ENCODE data around the gene IFT20.
A peak's percentile ranks its signal among the peaks of the same experiment; 100 is the strongest.

The IFT20 gene

GRCh38 chr17:28363776-28364650 is 28.7 kb upstream of the IFT20 start:
- no peaks in the 10 kb centered on the region for H3K9me3 ChIP-seq (ENCODE audit: control insufficient read depth in 2 of 2, low read length in 2 of 2)
- no peak overlapping the region for H3K27ac ChIP-seq (ENCODE audit: low read depth in 2 of 2, low read length in 2 of 2)
- no peaks in the 10 kb centered on the region for H3K27me3 ChIP-seq (ENCODE audit: control insufficient read depth in 2 of 2, insufficient read depth in 2 of 2, low read length in 2 of 2)
- no peak overlapping the region for H3K4me3 ChIP-seq (ENCODE audit: low read length in 2 of 2)
- no peaks in the 10 kb centered on the region for H3K4me1 ChIP-seq (ENCODE audit: control insufficient read depth in 2 of 2, insufficient read depth in 2 of 2, low read length in 2 of 2)
- peaks cover 32 to 48% of the 10 kb centered on the region in 2 donors for H3K36me3 ChIP-seq (ENCODE audit: control insufficient read depth in 2 of 2, insufficient read depth in 2 of 2, low read length in 2 of 2)
- H3K9ac ChIP-seq (ENCODE audit: low read depth in 1 of 2, low read length in 2 of 2), result no peak overlapping the region

GRCh38 chr17:28363186-28363585 is 27.9 kb upstream of the IFT20 start:
- no peak overlapping the region for H3K27ac ChIP-seq (ENCODE audit: low read depth in 2 of 2, low read length in 2 of 2)
- peaks cover 3 to 4% of the 10 kb centered on the region in 2 donors for H3K4me1 ChIP-seq (ENCODE audit: control insufficient read depth in 2 of 2, insufficient read depth in 2 of 2, low read length in 2 of 2)
- no peak overlapping the region for H3K9ac ChIP-seq (ENCODE audit: low read depth in 1 of 2, low read length in 2 of 2)
- H3K27me3 ChIP-seq (ENCODE audit: control insufficient read depth in 2 of 2, insufficient read depth in 2 of 2, low read length in 2 of 2), result no peaks in the 10 kb centered on the region
- H3K36me3 ChIP-seq (ENCODE audit: control insufficient read depth in 2 of 2, insufficient read depth in 2 of 2, low read length in 2 of 2), result peaks cover 32 to 48% of the 10 kb centered on the region in 2 donors
- no peak overlapping the region for H3K4me3 ChIP-seq (ENCODE audit: low read length in 2 of 2)
- no peaks in the 10 kb centered on the region for H3K9me3 ChIP-seq (ENCODE audit: control insufficient read depth in 2 of 2, low read length in 2 of 2)

- peaks cover 12 to 17% of the 10 kb centered on the region in 2 donors for H3K4me1 ChIP-seq (ENCODE audit: control insufficient read depth in 2 of 2, insufficient read depth in 2 of 2, low read length in 2 of 2)
- H3K9me3 ChIP-seq (ENCODE audit: control insufficient read depth in 2 of 2, low read length in 2 of 2), result no peaks in the 10 kb centered on the region
- H3K9ac ChIP-seq (ENCODE audit: low read depth in 1 of 2, low read length in 2 of 2), result peak overlapping the region; percentile 62 to 77
- H3K27me3 ChIP-seq (ENCODE audit: control insufficient read depth in 2 of 2, insufficient read depth in 2 of 2, low read length in 2 of 2), result no peaks in the 10 kb centered on the region
- H3K36me3 ChIP-seq (ENCODE audit: control insufficient read depth in 2 of 2, insufficient read depth in 2 of 2, low read length in 2 of 2), result peaks cover 33 to 52% of the 10 kb centered on the region in 2 donors
- H3K4me3 ChIP-seq (ENCODE audit: low read length in 2 of 2), result peak overlapping the region; percentile 76 to 91
- peak overlapping the region in 1 of 2 donors; percentile 52 for H3K27ac ChIP-seq (ENCODE audit: low read depth in 2 of 2, low read length in 2 of 2)
Measured at GRCh38 chr17:28357901-28358197, 22.6 kb upstream of the IFT20 start.

- no peaks in the 10 kb centered on the region for H3K27me3 ChIP-seq (ENCODE audit: control insufficient read depth in 2 of 2, insufficient read depth in 2 of 2, low read length in 2 of 2)
- H3K4me1 ChIP-seq (ENCODE audit: control insufficient read depth in 2 of 2, insufficient read depth in 2 of 2, low read length in 2 of 2), result peaks cover 12 to 17% of the 10 kb centered on the region in 2 donors
- H3K9me3 ChIP-seq (ENCODE audit: control insufficient read depth in 2 of 2, low read length in 2 of 2), result no peaks in the 10 kb centered on the region
- peaks cover 32 to 50% of the 10 kb centered on the region in 2 donors for H3K36me3 ChIP-seq (ENCODE audit: control insufficient read depth in 2 of 2, insufficient read depth in 2 of 2, low read length in 2 of 2)
- H3K9ac ChIP-seq (ENCODE audit: low read depth in 1 of 2, low read length in 2 of 2), result peak within 1 kb of the TSS; percentile 85 to 97
- H3K4me3 ChIP-seq (ENCODE audit: low read length in 2 of 2), result peak within 1 kb of the TSS; percentile 78 to 91
- peak within 1 kb of the TSS; percentile 71 to 82 for H3K27ac ChIP-seq (ENCODE audit: low read depth in 2 of 2, low read length in 2 of 2)
Measured at GRCh38 chr17:28357061-28357900, 22.0 kb upstream of the IFT20 start, which contains the start of gene POLDIP2. Gene POLDIP2 (minus strand): TSS chr17:28357527. CDS start chr17:28357448, 79 bp downstream.

GRCh38 chr17:28350271-28350670 is 15.0 kb upstream of the IFT20 start:
- no peak overlapping the region for H3K4me3 ChIP-seq (ENCODE audit: low read length in 2 of 2)
- no peak overlapping the region for H3K27ac ChIP-seq (ENCODE audit: low read depth in 2 of 2, low read length in 2 of 2)
- H3K27me3 ChIP-seq (ENCODE audit: control insufficient read depth in 2 of 2, insufficient read depth in 2 of 2, low read length in 2 of 2), result no peaks in the 10 kb centered on the region
- H3K36me3 ChIP-seq (ENCODE audit: control insufficient read depth in 2 of 2, insufficient read depth in 2 of 2, low read length in 2 of 2), result peaks cover 69 to 85% of the 10 kb centered on the region in 2 donors
- H3K4me1 ChIP-seq (ENCODE audit: control insufficient read depth in 2 of 2, insufficient read depth in 2 of 2, low read length in 2 of 2), result no peaks in the 10 kb centered on the region
- H3K9me3 ChIP-seq (ENCODE audit: control insufficient read depth in 2 of 2, low read length in 2 of 2), result no peaks in the 10 kb centered on the region
- H3K9ac ChIP-seq (ENCODE audit: low read depth in 1 of 2, low read length in 2 of 2), result no peak overlapping the region

GRCh38 chr17:28348979-28349378 is 13.7 kb upstream of the IFT20 start:
- peaks cover 74 to 86% of the 10 kb centered on the region in 2 donors for H3K36me3 ChIP-seq (ENCODE audit: control insufficient read depth in 2 of 2, insufficient read depth in 2 of 2, low read length in 2 of 2)

GRCh38 chr17:28347261-28347891 is 12.1 kb upstream of the IFT20 start:
- H3K9ac ChIP-seq (ENCODE audit: low read depth in 1 of 2, low read length in 2 of 2), result no peak overlapping the region
- no peaks in the 10 kb centered on the region for H3K27me3 ChIP-seq (ENCODE audit: control insufficient read depth in 2 of 2, insufficient read depth in 2 of 2, low read length in 2 of 2)
- H3K4me3 ChIP-seq (ENCODE audit: low read length in 2 of 2), result no peak overlapping the region
- H3K9me3 ChIP-seq (ENCODE audit: control insufficient read depth in 2 of 2, low read length in 2 of 2), result no peaks in the 10 kb centered on the region
- H3K36me3 ChIP-seq (ENCODE audit: control insufficient read depth in 2 of 2, insufficient read depth in 2 of 2, low read length in 2 of 2), result peaks cover 74 to 89% of the 10 kb centered on the region in 2 donors
- H3K4me1 ChIP-seq (ENCODE audit: control insufficient read depth in 2 of 2, insufficient read depth in 2 of 2, low read length in 2 of 2), result no peaks in the 10 kb centered on the region
- no peak overlapping the region for H3K27ac ChIP-seq (ENCODE audit: low read depth in 2 of 2, low read length in 2 of 2)

More at GRCh38 chr17:28348979-28349378, 13.7 kb upstream of the IFT20 start:
- H3K4me3 ChIP-seq (ENCODE audit: low read length in 2 of 2), result no peak overlapping the region
- no peak overlapping the region for H3K27ac ChIP-seq (ENCODE audit: low read depth in 2 of 2, low read length in 2 of 2)
- no peaks in the 10 kb centered on the region for H3K9me3 ChIP-seq (ENCODE audit: control insufficient read depth in 2 of 2, low read length in 2 of 2)
- H3K9ac ChIP-seq (ENCODE audit: low read depth in 1 of 2, low read length in 2 of 2), result no peak overlapping the region
- H3K4me1 ChIP-seq (ENCODE audit: control insufficient read depth in 2 of 2, insufficient read depth in 2 of 2, low read length in 2 of 2), result no peaks in the 10 kb centered on the region
- H3K27me3 ChIP-seq (ENCODE audit: control insufficient read depth in 2 of 2, insufficient read depth in 2 of 2, low read length in 2 of 2), result no peaks in the 10 kb centered on the region

GRCh38 chr17:28346746-28347246 is 11.5 kb upstream of the IFT20 start:
- Histone ChIP-seq H3K27me3 (ENCODE audit: control insufficient read depth in 2 of 2, insufficient read depth in 2 of 2, low read length in 2 of 2) (no peaks in the 10 kb centered on the region), H3K36me3 (ENCODE audit: control insufficient read depth in 2 of 2, insufficient read depth in 2 of 2, low read length in 2 of 2) (peaks cover 78 to 90% of the 10 kb centered on the region in 2 donors), H3K9me3 (ENCODE audit: control insufficient read depth in 2 of 2, low read length in 2 of 2) (no peaks in the 10 kb centered on the region), H3K4me3 (ENCODE audit: low read length in 2 of 2) (no peak overlapping the region), H3K9ac (ENCODE audit: low read depth in 1 of 2, low read length in 2 of 2) (no peak overlapping the region), H3K27ac (ENCODE audit: low read depth in 2 of 2, low read length in 2 of 2) (no peak overlapping the region), H3K4me1 (ENCODE audit: control insufficient read depth in 2 of 2, insufficient read depth in 2 of 2, low read length in 2 of 2) (no peaks in the 10 kb centered on the region)

- H3K27me3 ChIP-seq (ENCODE audit: control insufficient read depth in 2 of 2, insufficient read depth in 2 of 2, low read length in 2 of 2), result no peaks in the 10 kb centered on the region
- H3K4me1 ChIP-seq (ENCODE audit: control insufficient read depth in 2 of 2, insufficient read depth in 2 of 2, low read length in 2 of 2), result no peaks in the 10 kb centered on the region
- H3K9me3 ChIP-seq (ENCODE audit: control insufficient read depth in 2 of 2, low read length in 2 of 2), result no peaks in the 10 kb centered on the region
- no peak overlapping the region for H3K9ac ChIP-seq (ENCODE audit: low read depth in 1 of 2, low read length in 2 of 2)
- H3K36me3 ChIP-seq (ENCODE audit: control insufficient read depth in 2 of 2, insufficient read depth in 2 of 2, low read length in 2 of 2), result peaks cover 78 to 90% of the 10 kb centered on the region in 2 donors
- no peak overlapping the region for H3K4me3 ChIP-seq (ENCODE audit: low read length in 2 of 2)
- no peak overlapping the region for H3K27ac ChIP-seq (ENCODE audit: low read depth in 2 of 2, low read length in 2 of 2)
Measured at GRCh38 chr17:28346199-28346580, 10.9 kb upstream of the IFT20 start.

Data from mucosa of rectum (tissue), 2 donors.